HG02571 (cell line): ENCODE results near the gene LPCAT4.
A peak's percentile ranks its signal among the peaks of the same experiment; 100 is the strongest.

ENCODE experiments used
- ATAC-seq: cut with Tn5 transposase; IDR thresholded peaks from one replicate; pipeline ENCODE4 v1.9.1; 2021; ENCODE audit warnings: mild to moderate bottlenecking, moderate library complexity; ENCODE audit not compliant: unreplicated experiment

Gene LPCAT4

GRCh38 chr15:34337557-34338306 is 29.3 kb downstream of the LPCAT4 start, which contains the start of gene SLC12A6:
SLC12A6 (minus strand) TSS chr15:34337781; CDS start chr15:34336680, 1,101 bp downstream.
- peak; percentile 67 for ATAC-seq

DNA sequence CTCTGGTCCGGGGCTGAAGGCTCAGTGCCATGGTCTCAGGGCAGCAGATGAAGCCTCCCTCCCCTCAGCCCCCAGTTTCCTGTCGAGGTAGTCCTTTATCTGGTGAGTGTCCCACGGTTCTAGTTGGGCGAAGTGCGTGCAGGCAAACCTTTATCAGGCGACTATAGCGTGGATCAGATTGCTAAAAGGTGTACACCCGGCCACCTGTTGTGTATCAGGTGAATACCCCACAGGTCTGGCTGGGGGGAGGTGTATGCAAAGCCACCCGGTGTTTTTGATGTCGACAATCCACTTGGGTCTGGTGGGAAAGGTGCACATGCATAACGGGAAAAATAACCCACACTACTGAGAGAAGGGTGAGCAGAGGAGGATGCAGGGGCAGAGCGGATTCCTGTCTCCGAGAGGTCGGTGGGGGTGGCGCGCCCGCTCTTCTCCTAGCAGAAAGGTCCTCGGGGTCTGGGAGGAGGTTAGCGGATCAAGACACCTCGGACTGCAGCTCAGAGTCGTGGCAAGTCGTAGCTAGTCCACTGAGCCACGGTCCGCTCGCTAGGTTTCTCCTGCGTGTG is 29.9 kb downstream of the LPCAT4 start:
- ATAC-seq: peak; percentile 3

- no peak for ATAC-seq
Observed at GRCh38 chr15:34336231-34336990, 30.6 kb downstream of the LPCAT4 start.

GRCh38 chr15:34335176-34336032 is 31.6 kb downstream of the LPCAT4 start:
- no peak for ATAC-seq

GRCh38 chr15:34334672-34335071 is 32.3 kb downstream of the LPCAT4 start:
- no peak for ATAC-seq

DNA sequence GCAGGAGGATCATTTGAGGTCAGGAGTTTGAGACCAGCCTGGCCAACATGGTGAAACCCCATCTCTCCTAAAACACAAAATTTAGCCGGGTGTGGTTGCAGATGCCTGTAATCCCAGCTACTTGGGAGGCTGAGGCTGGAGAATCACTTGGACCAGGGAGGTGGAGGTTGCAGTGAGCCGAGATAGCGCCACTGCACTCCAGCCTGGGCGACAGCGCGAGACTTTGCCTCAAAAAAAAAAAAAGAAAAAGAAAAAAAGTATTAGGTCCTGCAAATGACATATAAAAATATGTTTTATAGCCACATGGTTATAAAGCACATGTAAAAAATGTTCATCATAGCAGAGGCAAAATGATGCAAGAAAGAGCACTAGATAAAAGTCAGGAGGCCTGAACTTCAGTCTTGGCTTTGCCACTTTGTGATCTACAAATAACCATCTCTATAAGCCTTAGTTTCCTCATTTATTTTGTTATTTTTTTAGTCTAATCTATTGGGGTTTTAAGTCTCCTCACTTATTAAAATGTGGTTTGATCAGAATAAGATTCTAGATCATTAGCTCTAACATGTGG is 34.4 kb downstream of the LPCAT4 start:
- ATAC-seq: no peak

DNA sequence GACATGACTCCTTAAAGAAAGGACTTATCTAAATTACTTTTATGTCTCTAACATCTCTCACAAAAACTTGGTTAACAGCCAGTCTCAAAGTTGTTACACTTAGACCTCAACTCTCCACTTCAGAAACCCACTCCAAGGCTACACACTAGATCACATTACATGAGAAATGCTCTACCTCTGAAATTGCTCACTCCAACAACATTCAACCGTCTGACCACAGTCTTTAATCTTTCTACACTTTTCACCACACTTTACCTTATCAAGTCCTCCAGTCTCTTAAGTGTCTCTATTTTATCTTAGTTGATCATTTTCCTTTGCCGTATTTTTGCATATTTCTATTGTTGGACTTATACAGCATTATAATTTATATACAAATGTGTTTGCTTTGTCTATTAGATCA is 35.2 kb downstream of the LPCAT4 start:
- ATAC-seq: no peak

- ATAC-seq: no peak
Observed at GRCh38 chr15:34330279-34330678, 36.7 kb downstream of the LPCAT4 start.

DNA sequence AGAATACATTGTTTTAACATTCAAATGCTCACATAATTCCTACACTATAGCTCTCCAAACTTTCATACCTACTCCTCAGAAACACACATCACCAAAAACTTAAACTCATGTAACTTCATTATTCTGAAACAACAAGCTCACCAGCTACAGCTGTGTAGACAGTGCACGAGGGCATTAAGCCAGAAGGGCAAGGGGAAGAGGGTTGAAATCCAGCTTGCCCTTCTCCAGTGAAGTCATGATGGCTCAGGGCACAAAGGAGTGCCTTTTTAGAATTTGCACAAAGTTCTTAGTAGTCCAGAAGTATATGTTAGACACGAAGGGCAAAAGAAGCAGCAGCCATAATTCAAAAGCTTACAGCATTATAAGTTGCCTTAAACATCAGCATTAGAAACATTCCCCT is 38.0 kb downstream of the LPCAT4 start:
- no peak for ATAC-seq

DNA sequence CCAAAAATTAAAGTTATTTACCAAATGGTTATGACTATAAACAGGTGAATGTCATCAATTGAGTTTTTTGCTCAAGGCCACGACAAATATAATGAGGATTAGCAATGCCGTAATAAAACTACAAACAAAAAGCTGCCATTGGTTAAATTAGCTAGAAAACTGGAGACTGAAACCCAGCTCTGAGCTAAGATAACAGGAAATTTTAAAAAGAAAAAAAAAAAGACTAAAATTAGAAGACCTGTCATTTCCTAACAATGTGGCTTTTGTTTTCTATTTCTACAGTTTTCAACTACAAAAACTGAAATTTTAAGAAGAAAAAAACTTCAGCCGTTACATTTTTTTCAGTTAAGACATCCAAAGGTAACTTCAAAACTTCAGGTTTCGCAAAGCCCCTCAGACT is 39.1 kb downstream of the LPCAT4 start:
- ATAC-seq: no peak

DNA sequence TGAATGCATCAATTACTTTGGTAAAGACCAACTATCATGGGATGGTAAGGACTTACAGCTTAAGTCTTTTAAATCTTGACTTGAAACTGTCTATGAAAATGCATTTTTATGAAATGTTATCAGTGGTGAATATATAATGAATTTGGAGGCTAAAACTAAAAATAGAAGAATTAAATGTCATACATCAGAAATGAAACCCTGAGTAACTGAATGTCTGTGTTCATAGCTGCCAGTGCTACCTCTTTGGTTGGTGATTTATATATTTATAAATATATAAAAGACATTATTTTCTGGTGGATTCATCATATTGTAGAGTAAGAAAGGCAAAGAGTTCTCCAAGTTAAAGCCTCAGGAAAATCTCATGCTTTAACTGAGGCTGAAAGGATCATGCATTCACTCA is 41.6 kb downstream of the LPCAT4 start:
- no peak for ATAC-seq

GRCh38 chr15:34324933-34325332 is 42.1 kb downstream of the LPCAT4 start:
- no peak for ATAC-seq

DNA sequence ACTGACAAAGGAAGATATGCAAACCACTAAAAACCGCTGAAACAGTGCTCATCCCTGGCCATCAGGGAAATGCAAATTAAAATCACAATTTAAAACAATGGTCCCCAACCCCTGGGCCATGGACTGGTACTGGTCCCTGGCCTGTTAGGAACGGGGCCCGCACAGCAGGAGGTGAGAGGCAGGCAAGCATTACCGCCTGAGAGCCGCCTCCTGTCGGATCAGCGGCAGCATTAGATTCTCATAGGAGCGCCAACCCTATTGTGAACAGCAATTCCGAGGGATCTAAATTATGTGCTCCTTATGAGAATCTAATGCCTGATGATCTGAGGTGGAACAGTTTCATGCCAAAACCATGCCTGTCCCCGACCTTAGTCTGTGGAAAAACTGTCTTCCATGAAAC is 43.8 kb downstream of the LPCAT4 start:
- ATAC-seq: no peak

GRCh38 chr15:34318277-34319079 is 48.5 kb downstream of the LPCAT4 start:
- peak; percentile 53 for ATAC-seq

- no peak for ATAC-seq
Observed at GRCh38 chr15:34314491-34315490, 52.2 kb downstream of the LPCAT4 start.

DNA sequence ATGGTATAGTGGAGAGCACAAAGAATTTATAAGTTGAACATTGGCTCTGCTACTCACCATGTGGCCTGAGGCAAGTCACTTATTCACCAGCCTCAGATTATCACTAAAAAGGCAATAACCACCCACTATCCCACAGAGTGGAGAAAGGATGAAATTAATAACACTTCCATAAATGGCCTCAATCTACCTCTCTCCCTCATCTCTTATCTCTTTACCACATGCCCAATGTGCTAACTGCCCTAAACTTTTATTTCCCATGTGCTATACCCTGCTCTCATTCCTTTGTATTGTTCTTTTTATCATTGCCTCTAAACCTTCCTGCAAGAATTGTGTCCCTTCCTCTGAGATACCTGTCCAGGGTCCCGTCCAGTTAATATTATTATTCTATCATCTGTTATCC is 55.4 kb downstream of the LPCAT4 start:
- ATAC-seq: no peak
